ENCODE results near the gene PGLYRP4.

Gene PGLYRP4

DNA sequence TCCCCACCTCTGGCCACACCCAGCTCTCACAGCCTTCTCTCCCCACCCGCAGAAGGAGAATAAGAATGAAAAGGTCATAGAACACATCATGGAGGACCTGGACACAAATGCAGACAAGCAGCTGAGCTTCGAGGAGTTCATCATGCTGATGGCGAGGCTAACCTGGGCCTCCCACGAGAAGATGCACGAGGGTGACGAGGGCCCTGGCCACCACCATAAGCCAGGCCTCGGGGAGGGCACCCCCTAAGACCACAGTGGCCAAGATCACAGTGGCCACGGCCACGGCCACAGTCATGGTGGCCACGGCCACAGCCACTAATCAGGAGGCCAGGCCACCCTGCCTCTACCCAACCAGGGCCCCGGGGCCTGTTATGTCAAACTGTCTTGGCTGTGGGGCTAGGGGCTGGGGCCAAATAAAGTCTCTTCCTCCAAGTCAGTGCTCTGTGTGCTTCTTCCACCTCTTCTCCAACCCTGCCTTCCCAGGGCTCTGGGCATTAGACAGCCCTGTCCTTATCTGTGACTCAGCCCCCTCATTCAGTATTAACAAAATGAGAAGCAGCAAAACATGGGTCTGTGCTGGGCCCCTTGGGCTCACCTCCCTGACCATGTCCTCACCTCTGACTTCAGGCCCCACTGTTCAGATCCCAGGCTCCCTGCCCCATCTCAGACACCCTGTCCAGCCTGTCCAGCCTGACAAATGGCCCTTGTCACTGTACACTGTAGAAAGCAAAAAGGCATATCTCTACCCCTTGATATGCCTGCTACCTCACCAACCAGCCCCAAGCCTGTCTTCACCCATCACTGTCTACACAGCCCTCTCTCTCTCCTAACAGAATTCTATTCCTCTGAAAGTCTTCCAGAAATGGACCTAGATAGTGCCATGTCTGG, 12.2 kb upstream of the PGLYRP4 start:
- Histone ChIP-seq H3K27me3 (ENCODE audit: insufficient read depth, low read length, poor library complexity) (no peaks in the 10 kb centered on the region), H3K36me3 (ENCODE audit: control insufficient read depth, insufficient read depth, low read length) (no peaks in the 10 kb centered on the region), H3K18ac (ENCODE audit: low read length) (no peak overlapping the region), H3K56ac (ENCODE audit: low read length) (no peak overlapping the region), H3K4me1 (ENCODE audit: control insufficient read depth, low read depth, low read length) (no peaks in the 10 kb centered on the region), H2AK5ac (ENCODE audit: low read length) (no peak overlapping the region), H4K5ac (ENCODE audit: low read length) (no peak overlapping the region), H3K4ac (ENCODE audit: low read depth, low read length) (no peak overlapping the region), H3K4me2 (ENCODE audit: low read length) (no peak overlapping the region), H3K27ac (ENCODE audit: low read depth, low read length) (no peak overlapping the region), H3K79me1 (ENCODE audit: low read length) (no peaks in the 10 kb centered on the region), H2BK5ac (ENCODE audit: low read length) (no peak overlapping the region), H3K9ac (ENCODE audit: low read length) (no peak overlapping the region), H3K23ac (ENCODE audit: low read length) (no peak overlapping the region), H2BK15ac (replicated peaks; ENCODE audit: low read depth) (no peak overlapping the region), H2BK120ac (ENCODE audit: low read depth, low read length) (no peak overlapping the region), H4K8ac (ENCODE audit: low read depth, low read length) (no peak overlapping the region), H3K79me2 (ENCODE audit: control insufficient read depth, insufficient read depth, low read length) (no peaks in the 10 kb centered on the region), H3K4me3 (ENCODE audit: low read length) (no peak overlapping the region)
- DNase-seq: no peak
- no CpG with 5 or more reads among the region's 11 CpGs for WGBS (ENCODE audit: extremely low coverage, insufficient coverage, low lambda C conversion rate)

- H4K5ac ChIP-seq (ENCODE audit: low read length): no peak overlapping the region
- H2BK5ac ChIP-seq (ENCODE audit: low read length): no peak overlapping the region
- H3K23ac ChIP-seq (ENCODE audit: low read length): no peak overlapping the region
- no peaks in the 10 kb centered on the region for H3K27me3 ChIP-seq (ENCODE audit: insufficient read depth, low read length, poor library complexity)
- no peak overlapping the region for H3K9ac ChIP-seq (ENCODE audit: low read length)
- H2BK120ac ChIP-seq (ENCODE audit: low read depth, low read length): no peak overlapping the region
- H3K56ac ChIP-seq (ENCODE audit: low read length): no peak overlapping the region
- no peaks in the 10 kb centered on the region for H3K36me3 ChIP-seq (ENCODE audit: control insufficient read depth, insufficient read depth, low read length)
- no peak overlapping the region for H3K27ac ChIP-seq (ENCODE audit: low read depth, low read length)
- H3K4me2 ChIP-seq (ENCODE audit: low read length): no peak overlapping the region
- H3K4me3 ChIP-seq (ENCODE audit: low read length): no peak overlapping the region
- no peaks in the 10 kb centered on the region for H3K4me1 ChIP-seq (ENCODE audit: control insufficient read depth, low read depth, low read length)
- no CpG with 5 or more reads among the region's 2 CpGs for whole genome bisulfite sequencing (ENCODE audit: extremely low coverage, insufficient coverage, low lambda C conversion rate)
- H2AK5ac ChIP-seq (ENCODE audit: low read length): no peak overlapping the region
- no peak overlapping the region for H3K4ac ChIP-seq (ENCODE audit: low read depth, low read length)
- no peak overlapping the region for H2BK15ac ChIP-seq (replicated peaks; ENCODE audit: low read depth)
- H3K18ac ChIP-seq (ENCODE audit: low read length): no peak overlapping the region
- H4K8ac ChIP-seq (ENCODE audit: low read depth, low read length): no peak overlapping the region
- no peak for DNase-seq
- H3K79me1 ChIP-seq (ENCODE audit: low read length): no peaks in the 10 kb centered on the region
- no peaks in the 10 kb centered on the region for H3K79me2 ChIP-seq (ENCODE audit: control insufficient read depth, insufficient read depth, low read length)
Observed at GRCh38 chr1:153360190-153360589, 11.5 kb upstream of the PGLYRP4 start.

DNA sequence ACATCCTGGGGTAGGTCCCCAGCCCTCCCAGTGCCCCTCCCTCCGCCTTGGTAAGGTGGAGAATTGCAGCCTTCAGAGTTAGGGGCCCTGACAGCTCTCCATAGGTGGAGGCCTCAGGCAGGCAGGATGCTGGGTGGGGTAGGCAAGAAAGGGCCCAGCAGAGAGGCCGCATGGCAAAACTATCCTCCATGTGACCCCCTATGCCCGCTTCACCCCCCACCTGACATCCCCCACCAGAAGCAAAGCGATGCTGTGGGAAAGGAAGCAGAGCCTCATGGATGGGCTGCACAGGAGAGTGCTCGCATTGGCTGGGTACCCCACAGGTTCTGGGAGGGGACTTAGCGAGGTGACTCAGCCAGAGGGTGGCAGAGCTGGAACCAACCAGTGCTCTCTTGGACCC, 10.6 kb upstream of the PGLYRP4 start:
- no peak for DNase-seq
- no CpG with 5 or more reads among the region's 6 CpGs for WGBS (ENCODE audit: extremely low coverage, insufficient coverage, low lambda C conversion rate)

DNA sequence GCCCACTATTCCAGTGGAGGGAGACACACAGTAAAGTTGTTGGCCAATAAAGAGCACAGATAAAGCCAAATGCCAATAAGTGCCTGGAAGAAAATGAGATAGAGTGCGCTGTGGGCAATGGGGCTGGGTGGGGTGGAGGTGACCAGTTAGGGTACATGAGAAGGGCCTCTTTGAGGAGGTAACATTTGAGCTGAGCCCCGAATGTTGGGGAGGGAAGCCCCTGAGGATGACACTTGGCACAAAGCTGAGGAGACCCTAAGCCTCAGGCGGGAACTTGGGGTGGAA, 10.0 kb upstream of the PGLYRP4 start:
- no peak overlapping the region for H3K4me2 ChIP-seq (ENCODE audit: low read length)
- H2BK5ac ChIP-seq (ENCODE audit: low read length): no peak overlapping the region
- no peak for DNase-seq
- H3K9ac ChIP-seq (ENCODE audit: low read length): no peak overlapping the region
- H3K18ac ChIP-seq (ENCODE audit: low read length): no peak overlapping the region
- no peaks in the 10 kb centered on the region for H3K4me1 ChIP-seq (ENCODE audit: control insufficient read depth, low read depth, low read length)
- no peak overlapping the region for H3K23ac ChIP-seq (ENCODE audit: low read length)
- H2BK120ac ChIP-seq (ENCODE audit: low read depth, low read length): no peak overlapping the region
- H4K5ac ChIP-seq (ENCODE audit: low read length): no peak overlapping the region
- H3K56ac ChIP-seq (ENCODE audit: low read length): no peak overlapping the region
- no peak overlapping the region for H2BK15ac ChIP-seq (replicated peaks; ENCODE audit: low read depth)
- H3K4ac ChIP-seq (ENCODE audit: low read depth, low read length): no peak overlapping the region
- H3K79me2 ChIP-seq (ENCODE audit: control insufficient read depth, insufficient read depth, low read length): no peaks in the 10 kb centered on the region
- H3K27me3 ChIP-seq (ENCODE audit: insufficient read depth, low read length, poor library complexity): no peaks in the 10 kb centered on the region
- no peaks in the 10 kb centered on the region for H3K36me3 ChIP-seq (ENCODE audit: control insufficient read depth, insufficient read depth, low read length)
- H3K79me1 ChIP-seq (ENCODE audit: low read length): no peaks in the 10 kb centered on the region
- H3K4me3 ChIP-seq (ENCODE audit: low read length): no peak overlapping the region
- H3K27ac ChIP-seq (ENCODE audit: low read depth, low read length): no peak overlapping the region
- WGBS (ENCODE audit: extremely low coverage, insufficient coverage, low lambda C conversion rate): no CpG with 5 or more reads among the region's 3 CpGs
- no peak overlapping the region for H2AK5ac ChIP-seq (ENCODE audit: low read length)
- no peak overlapping the region for H4K8ac ChIP-seq (ENCODE audit: low read depth, low read length)

More for the DNA sequence above, 10.6 kb upstream of the PGLYRP4 start:
- no peak overlapping the region for H3K23ac ChIP-seq (ENCODE audit: low read length)
- no peak overlapping the region for H2BK5ac ChIP-seq (ENCODE audit: low read length)
- H3K4ac ChIP-seq (ENCODE audit: low read depth, low read length): no peak overlapping the region
- no peaks in the 10 kb centered on the region for H3K36me3 ChIP-seq (ENCODE audit: control insufficient read depth, insufficient read depth, low read length)
- H4K8ac ChIP-seq (ENCODE audit: low read depth, low read length): no peak overlapping the region
- H3K4me3 ChIP-seq (ENCODE audit: low read length): no peak overlapping the region
- H3K27ac ChIP-seq (ENCODE audit: low read depth, low read length): no peak overlapping the region
- no peak overlapping the region for H2BK15ac ChIP-seq (replicated peaks; ENCODE audit: low read depth)
- H3K9ac ChIP-seq (ENCODE audit: low read length): no peak overlapping the region
- H3K27me3 ChIP-seq (ENCODE audit: insufficient read depth, low read length, poor library complexity): no peaks in the 10 kb centered on the region
- no peak overlapping the region for H2AK5ac ChIP-seq (ENCODE audit: low read length)
- no peak overlapping the region for H2BK120ac ChIP-seq (ENCODE audit: low read depth, low read length)
- no peak overlapping the region for H3K56ac ChIP-seq (ENCODE audit: low read length)
- no peaks in the 10 kb centered on the region for H3K79me1 ChIP-seq (ENCODE audit: low read length)
- H3K4me1 ChIP-seq (ENCODE audit: control insufficient read depth, low read depth, low read length): no peaks in the 10 kb centered on the region
- H4K5ac ChIP-seq (ENCODE audit: low read length): no peak overlapping the region
- no peaks in the 10 kb centered on the region for H3K79me2 ChIP-seq (ENCODE audit: control insufficient read depth, insufficient read depth, low read length)
- no peak overlapping the region for H3K18ac ChIP-seq (ENCODE audit: low read length)
- no peak overlapping the region for H3K4me2 ChIP-seq (ENCODE audit: low read length)

GRCh38 chr1:153357853-153358690, 9.4 kb upstream of the PGLYRP4 start, which contains the start of gene S100A9:
S100A9 (plus strand) TSS chr1:153357854; CDS start chr1:153358284, 430 bp downstream.
- Histone ChIP-seq H2BK15ac (replicated peaks; ENCODE audit: low read depth) (no peak within 1 kb of the TSS), H2BK120ac (ENCODE audit: low read depth, low read length) (no peak within 1 kb of the TSS), H3K27me3 (ENCODE audit: insufficient read depth, low read length, poor library complexity) (no peaks in the 10 kb centered on the region), H2AK5ac (ENCODE audit: low read length) (no peak within 1 kb of the TSS), H3K36me3 (ENCODE audit: control insufficient read depth, insufficient read depth, low read length) (no peaks in the 10 kb centered on the region), H3K4me3 (ENCODE audit: low read length) (no peak within 1 kb of the TSS), H3K79me2 (ENCODE audit: control insufficient read depth, insufficient read depth, low read length) (no peaks in the 10 kb centered on the region), H3K4ac (ENCODE audit: low read depth, low read length) (no peak within 1 kb of the TSS), H2BK5ac (ENCODE audit: low read length) (no peak within 1 kb of the TSS), H3K4me1 (ENCODE audit: control insufficient read depth, low read depth, low read length) (no peaks in the 10 kb centered on the region), H3K23ac (ENCODE audit: low read length) (no peak within 1 kb of the TSS), H3K27ac (ENCODE audit: low read depth, low read length) (no peak within 1 kb of the TSS), H3K18ac (ENCODE audit: low read length) (no peak within 1 kb of the TSS), H3K4me2 (ENCODE audit: low read length) (no peak within 1 kb of the TSS), H3K56ac (ENCODE audit: low read length) (peak within 1 kb of the TSS; percentile 11), H3K9ac (ENCODE audit: low read length) (no peak within 1 kb of the TSS), H3K79me1 (ENCODE audit: low read length) (no peaks in the 10 kb centered on the region), H4K5ac (ENCODE audit: low read length) (no peak within 1 kb of the TSS), H4K8ac (ENCODE audit: low read depth, low read length) (no peak within 1 kb of the TSS)
- no CpG with 5 or more reads among the region's 11 CpGs for WGBS (ENCODE audit: extremely low coverage, insufficient coverage, low lambda C conversion rate)
- DNase-seq: no peak
